ACC112 (cell line): ENCODE measurements around the gene OTOGL.
A peak's percentile ranks its signal among the peaks of the same experiment; 100 is the strongest.

Experiments used
- H2AFZ ChIP-seq: fragments of 200-600 bp; sonication (generic); one replicate; pipeline ENCODE4 v1.6.0; 2017; ENCODE audit warnings: antibody characterized with exemption, low read length; ENCODE audit not compliant: unreplicated experiment
- H3K27ac ChIP-seq: fragments of 200-600 bp; sonication (generic); 2 replicates; pipeline ENCODE4 v1.5.1; 2014; ENCODE audit warnings: low read depth, mild to moderate bottlenecking, antibody characterized with exemption, low read length, moderate library complexity
- H3K27me3 ChIP-seq: fragments of 200-600 bp; sonication (generic); 2 replicates; pipeline ENCODE4 v1.6.1; 2014; ENCODE audit warnings: mild to moderate bottlenecking, antibody characterized with exemption, low read length, moderate library complexity, mixed read lengths; ENCODE audit not compliant: insufficient read depth
- H3K36me3 ChIP-seq: fragments of 200-600 bp; sonication (generic); 2 replicates; pipeline ENCODE4 v1.6.1; 2016; ENCODE audit warnings: mild to moderate bottlenecking, antibody characterized with exemption, low read length, moderate library complexity, mixed read lengths; ENCODE audit not compliant: insufficient read depth
- H3K4me1 ChIP-seq: fragments of 200-600 bp; sonication (generic); one replicate; pipeline ENCODE4 v1.6.1; 2016; ENCODE audit warnings: low read length, mixed read lengths; ENCODE audit not compliant: insufficient read depth, unreplicated experiment, control insufficient read depth
- H3K4me3 ChIP-seq: fragments of 200-600 bp; sonication (generic); 2 replicates; pipeline ENCODE4 v1.5.1; 2014; ENCODE audit warnings: mild to moderate bottlenecking, low read depth, low read length
- H3K79me2 ChIP-seq: fragments of 200-600 bp; sonication (generic); one replicate; pipeline ENCODE4 v1.6.0; 2016; ENCODE audit warnings: low read length; ENCODE audit not compliant: control insufficient read depth, unreplicated experiment, insufficient read depth

Gene OTOGL

DNA sequence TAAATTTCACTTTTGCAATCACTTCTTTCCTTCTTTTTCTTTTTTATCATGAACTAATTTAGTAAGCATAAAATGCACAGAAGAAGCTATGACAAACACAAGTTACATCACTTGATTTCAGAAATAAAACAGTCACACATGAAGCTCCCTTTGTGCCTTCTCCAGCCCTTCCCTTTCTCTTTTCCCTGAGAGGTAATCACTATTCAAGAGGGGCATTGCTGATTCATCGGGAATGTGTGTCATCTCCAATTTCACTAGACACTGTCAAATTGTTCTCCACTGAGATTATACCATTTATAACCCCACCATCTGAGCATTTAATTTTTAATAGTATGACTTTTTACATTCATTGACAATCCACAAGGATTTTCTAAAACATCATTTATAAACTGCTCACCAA is 253.1 kb downstream of the OTOGL start:
- Histone ChIP-seq H2AFZ (no peak overlapping the region), H3K4me1 (peaks cover 22% of the 10 kb centered on the region), H3K4me3 (no peak overlapping the region), H3K36me3 (no peaks in the 10 kb centered on the region), H3K27me3 (no peaks in the 10 kb centered on the region), H3K79me2 (no peaks in the 10 kb centered on the region), H3K27ac (no peak overlapping the region)

DNA sequence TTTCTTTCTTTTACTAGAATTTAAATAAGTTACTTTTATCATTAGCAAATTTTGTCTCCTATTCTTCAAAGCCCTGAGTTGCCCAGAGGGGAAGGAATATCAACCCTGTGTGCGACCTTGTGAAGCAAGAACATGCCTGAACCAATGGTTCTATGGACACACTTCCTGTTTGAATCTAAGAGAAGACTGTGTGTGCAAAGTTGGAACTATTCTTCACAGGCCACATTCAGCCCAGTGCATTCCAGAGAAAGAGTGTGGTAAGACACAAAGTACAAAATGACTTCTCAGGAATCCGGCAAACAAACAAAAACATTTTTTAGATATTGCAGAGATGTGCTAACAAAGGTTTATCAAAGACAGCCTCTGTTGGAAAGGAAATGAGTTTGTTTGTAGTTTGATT is 253.9 kb downstream of the OTOGL start:
- Histone ChIP-seq H3K4me1 (peaks cover 22% of the 10 kb centered on the region), H3K36me3 (no peaks in the 10 kb centered on the region), H3K79me2 (no peaks in the 10 kb centered on the region), H3K4me3 (no peak overlapping the region), H3K27me3 (no peaks in the 10 kb centered on the region), H2AFZ (no peak overlapping the region), H3K27ac (no peak overlapping the region)

DNA sequence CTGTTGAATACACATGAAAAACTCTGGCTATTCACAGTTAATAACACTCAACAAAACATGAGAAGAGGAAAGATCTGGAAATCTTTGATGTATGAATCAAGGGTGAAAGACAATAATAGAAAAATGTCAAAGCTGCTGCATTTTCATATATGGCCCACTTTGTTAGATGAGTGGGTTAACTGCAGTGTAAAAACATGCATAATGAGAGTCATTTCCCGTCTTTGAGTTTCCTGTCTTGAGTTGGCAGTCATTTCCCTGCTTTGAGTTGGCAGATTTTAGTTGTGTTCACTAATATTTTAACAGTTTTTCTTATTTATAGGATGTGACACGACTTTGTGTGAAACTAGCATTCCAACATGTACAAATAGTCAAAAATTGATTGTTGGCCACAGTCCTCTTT is 256.8 kb downstream of the OTOGL start:
- H3K79me2 ChIP-seq: no peaks in the 10 kb centered on the region
- no peak overlapping the region for H3K4me3 ChIP-seq
- H3K27ac ChIP-seq: peak overlapping the region; percentile 25; the same call in 1 of the 2 replicates
- H3K27me3 ChIP-seq: no peaks in the 10 kb centered on the region
- peaks cover 22% of the 10 kb centered on the region for H3K4me1 ChIP-seq
- H3K36me3 ChIP-seq: no peaks in the 10 kb centered on the region
- peak overlapping the region; percentile 78 for H2AFZ ChIP-seq

DNA sequence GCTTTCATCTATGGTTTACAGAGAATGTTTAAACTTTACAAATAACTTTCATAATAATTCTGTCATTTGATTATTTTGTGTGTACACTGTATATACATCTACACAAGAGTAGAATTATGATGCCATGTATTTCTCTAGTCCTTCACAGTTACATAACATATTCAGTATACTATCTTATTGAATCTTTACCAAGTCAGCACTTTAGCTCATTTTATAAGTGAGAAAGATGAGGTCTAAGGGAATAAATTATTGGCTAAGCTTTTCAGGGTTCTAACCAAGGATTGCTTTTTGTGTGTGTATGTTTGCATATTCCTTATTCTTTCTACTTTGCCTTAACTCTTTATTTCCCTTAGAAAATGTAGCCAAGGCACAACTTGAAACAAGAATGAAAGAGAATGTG is 260.4 kb downstream of the OTOGL start:
- Histone ChIP-seq H3K4me3 (no peak overlapping the region), H3K27ac (no peak overlapping the region)

GRCh38 chr12:80364056-80364455 is 264.7 kb downstream of the OTOGL start:
- H3K4me1 ChIP-seq: no peaks in the 10 kb centered on the region
- H3K27ac ChIP-seq: no peak overlapping the region
- no peak overlapping the region for H3K4me3 ChIP-seq
- no peak overlapping the region for H2AFZ ChIP-seq
- H3K36me3 ChIP-seq: no peaks in the 10 kb centered on the region
- no peaks in the 10 kb centered on the region for H3K79me2 ChIP-seq
- H3K27me3 ChIP-seq: no peaks in the 10 kb centered on the region

More for the DNA sequence above, 260.4 kb downstream of the OTOGL start:
- H3K27me3 ChIP-seq: no peaks in the 10 kb centered on the region
- H3K79me2 ChIP-seq: no peaks in the 10 kb centered on the region
- peaks cover 12% of the 10 kb centered on the region for H3K4me1 ChIP-seq
- no peaks in the 10 kb centered on the region for H3K36me3 ChIP-seq
- no peak overlapping the region for H2AFZ ChIP-seq

DNA sequence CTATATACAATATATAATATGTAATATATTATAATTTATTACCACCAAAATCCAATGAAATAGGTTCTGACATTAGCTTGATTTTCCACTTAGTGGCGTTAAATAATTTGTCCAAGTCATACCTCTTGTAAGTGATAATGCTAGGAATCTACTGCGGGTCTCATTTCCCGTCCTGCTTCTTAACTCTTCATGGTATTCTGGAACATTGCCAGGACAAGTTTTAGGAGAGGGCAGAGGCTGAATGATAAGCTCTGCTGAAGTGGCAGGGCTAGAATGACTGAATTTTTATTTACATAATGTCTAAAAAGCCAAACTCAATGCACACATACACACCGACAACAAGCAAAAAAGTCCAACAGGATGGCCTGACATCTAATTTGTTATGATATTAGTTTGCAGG is 274.3 kb downstream of the OTOGL start:
- Histone ChIP-seq H3K79me2 (no peaks in the 10 kb centered on the region), H3K36me3 (no peaks in the 10 kb centered on the region), H3K27me3 (no peaks in the 10 kb centered on the region), H3K27ac (no peak overlapping the region), H3K4me3 (no peak overlapping the region), H2AFZ (no peak overlapping the region), H3K4me1 (no peaks in the 10 kb centered on the region)

DNA sequence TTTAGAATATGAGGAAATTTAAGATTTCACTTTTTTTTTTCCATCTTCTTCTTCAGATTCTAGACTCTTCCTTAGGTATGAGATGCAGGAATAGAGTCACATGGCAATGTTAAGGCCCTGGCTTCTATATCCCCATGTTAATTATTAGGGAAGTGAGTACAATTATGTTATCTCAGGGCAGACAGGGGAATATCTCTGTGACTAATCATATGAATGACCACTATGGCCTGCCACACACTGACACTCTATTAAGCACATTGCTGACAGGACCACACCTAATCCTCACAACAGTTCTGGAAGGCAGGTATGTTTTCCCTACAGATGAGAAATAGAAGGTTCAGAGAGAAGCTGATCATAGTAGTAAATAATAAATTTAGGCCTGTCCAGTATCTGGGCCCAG is 275.3 kb downstream of the OTOGL start:
- no peaks in the 10 kb centered on the region for H3K27me3 ChIP-seq
- no peak overlapping the region for H3K4me3 ChIP-seq
- no peak overlapping the region for H2AFZ ChIP-seq
- H3K4me1 ChIP-seq: no peaks in the 10 kb centered on the region
- H3K79me2 ChIP-seq: no peaks in the 10 kb centered on the region
- H3K27ac ChIP-seq: no peak overlapping the region
- no peaks in the 10 kb centered on the region for H3K36me3 ChIP-seq

DNA sequence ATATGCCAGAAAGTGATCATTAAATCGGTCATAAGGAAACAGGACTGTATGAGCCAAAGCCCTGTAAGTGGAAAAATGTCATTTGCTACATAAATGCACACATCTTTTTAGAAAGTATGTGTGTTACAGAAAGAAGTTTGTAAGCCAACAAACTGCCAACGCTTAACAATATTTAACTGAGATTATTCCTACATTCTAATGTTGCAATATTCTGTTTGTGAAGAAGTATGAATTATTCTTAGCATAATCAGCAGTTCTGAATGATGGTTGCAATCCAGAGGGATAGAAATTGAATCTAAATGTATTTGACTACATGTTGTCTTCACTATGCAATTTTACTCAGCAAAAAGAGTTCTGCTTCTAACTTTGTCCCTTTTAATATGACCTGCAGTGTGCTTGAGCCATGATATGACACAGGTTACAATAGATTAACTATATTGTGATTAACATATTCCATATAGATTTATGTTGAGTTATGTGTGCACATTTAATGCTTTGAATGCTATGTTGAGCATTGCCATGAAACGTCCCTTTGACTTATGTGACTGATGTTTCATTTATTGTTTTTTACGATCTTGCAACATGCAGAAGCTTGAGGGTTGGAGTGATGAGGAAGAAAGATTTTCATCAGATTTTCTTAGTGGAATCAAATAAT is 277.9 kb downstream of the OTOGL start:
- Histone ChIP-seq H3K79me2 (no peaks in the 10 kb centered on the region), H3K4me1 (no peaks in the 10 kb centered on the region), H2AFZ (no peak overlapping the region), H3K27ac (no peak overlapping the region), H3K27me3 (no peaks in the 10 kb centered on the region), H3K36me3 (no peaks in the 10 kb centered on the region), H3K4me3 (no peak overlapping the region)

DNA sequence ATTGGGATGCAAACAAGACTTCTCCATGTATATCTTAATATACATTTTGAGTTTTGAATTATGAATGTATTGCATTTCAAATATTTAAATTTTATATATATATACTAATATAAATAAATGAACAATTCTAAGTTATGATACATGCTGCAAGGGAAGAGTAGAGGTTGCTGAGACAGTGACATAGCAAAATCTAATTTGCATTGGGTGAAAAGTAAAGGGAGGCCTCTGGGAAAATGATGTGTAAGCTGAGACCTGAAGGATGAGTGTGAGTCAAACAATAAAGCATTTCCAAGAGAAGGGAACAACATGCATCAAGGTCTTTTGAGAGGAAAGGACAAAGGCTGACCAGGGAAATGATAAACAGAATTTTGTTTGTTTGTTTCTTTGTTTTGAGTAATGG is 281.8 kb downstream of the OTOGL start:
- Histone ChIP-seq H3K4me1 (no peaks in the 10 kb centered on the region), H3K27ac (no peak overlapping the region), H2AFZ (no peak overlapping the region), H3K79me2 (no peaks in the 10 kb centered on the region), H3K27me3 (no peaks in the 10 kb centered on the region), H3K36me3 (no peaks in the 10 kb centered on the region), H3K4me3 (no peak overlapping the region)

DNA sequence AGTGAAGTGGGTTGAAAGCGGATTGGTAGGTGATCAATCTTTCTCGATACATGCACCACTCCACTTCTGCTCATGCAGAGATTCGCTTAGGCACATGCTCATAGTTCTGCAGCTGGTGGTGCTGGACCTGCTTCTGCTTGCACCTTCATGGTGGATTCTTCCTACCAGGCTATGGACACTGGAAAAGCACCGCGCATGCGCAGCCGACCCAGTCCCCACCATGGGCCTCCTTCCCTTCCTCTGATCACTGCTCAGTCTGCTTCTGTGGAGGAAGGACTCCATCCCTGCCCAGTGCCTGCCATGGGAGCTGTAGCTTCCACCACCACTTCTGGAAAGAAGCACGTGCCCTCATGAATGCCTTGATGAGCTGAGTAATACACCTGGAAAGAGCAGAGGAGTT is 282.9 kb downstream of the OTOGL start:
- Histone ChIP-seq H3K4me3 (no peak overlapping the region), H3K27ac (no peak overlapping the region), H3K4me1 (no peaks in the 10 kb centered on the region), H3K36me3 (no peaks in the 10 kb centered on the region), H3K27me3 (no peaks in the 10 kb centered on the region), H2AFZ (no peak overlapping the region), H3K79me2 (no peaks in the 10 kb centered on the region)

DNA sequence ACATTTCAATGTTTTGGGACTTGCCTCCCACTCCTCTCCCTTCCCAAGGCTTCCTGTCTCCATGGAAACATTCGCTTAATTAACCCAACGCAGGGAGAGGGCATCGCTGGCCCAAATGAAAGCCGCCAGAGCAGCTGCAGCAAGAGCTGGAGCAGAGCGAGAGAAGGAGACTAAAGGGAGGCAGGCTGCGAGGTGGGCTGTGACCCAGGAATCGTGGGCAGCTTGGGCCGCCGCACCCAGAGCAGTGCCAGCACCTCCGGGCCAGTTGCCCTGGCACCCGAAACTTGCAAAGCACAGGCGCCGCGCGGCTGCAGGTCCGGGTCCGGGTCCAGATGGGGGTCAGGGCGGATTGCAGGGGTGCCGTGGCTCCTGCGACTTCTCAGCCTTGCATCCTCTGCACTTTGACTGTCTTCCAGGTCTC is 301.2 kb downstream of the OTOGL start:
- no peak overlapping the region for H3K27ac ChIP-seq
- H3K4me3 ChIP-seq: peak overlapping the region; percentile 77
- peak overlapping the region; percentile 100 for H2AFZ ChIP-seq
- no peaks in the 10 kb centered on the region for H3K79me2 ChIP-seq
- H3K4me1 ChIP-seq: peaks cover 6% of the 10 kb centered on the region
- no peaks in the 10 kb centered on the region for H3K27me3 ChIP-seq
- H3K36me3 ChIP-seq: no peaks in the 10 kb centered on the region
